Vagina (tissue), 2 donors: ENCODE data around the gene TRIM66.

ENCODE experiments used
- POLR2A ChIP-seq, 2 donors: fragments of 450-650 bp; IDR thresholded peaks; one replicate each; pipeline ENCODE4 v1.6.1; 2017; ENCODE audit warnings: antibody characterized with exemption in 2 of 2, mild to moderate bottlenecking in 2 of 2, moderate library complexity in 2 of 2
- POLR2AphosphoS5 ChIP-seq, 2 donors: sonication (generic); formaldehyde crosslinking; IDR thresholded peaks; one replicate each; pipeline ENCODE4 v1.9.0; 2017; ENCODE audit warnings: antibody characterized with exemption in 2 of 2, mild to moderate bottlenecking in 2 of 2, low read depth in 1 of 2; ENCODE audit not compliant: insufficient read depth in 1 of 2
- TF ChIP-seq, protein P1 (sequence below), 3 experiments: fragments of 450-650 bp in 2 of 3; fragments of 200-600 bp in 1 of 3; sonication (generic) in 1 of 3; IDR thresholded peaks; one replicate each; pipeline ENCODE4 v1.5.1; 2017 to 2019; ENCODE audit warnings: antibody characterized with exemption in 3 of 3, mild to moderate bottlenecking in 2 of 3, moderate library complexity in 2 of 3

DNA sequence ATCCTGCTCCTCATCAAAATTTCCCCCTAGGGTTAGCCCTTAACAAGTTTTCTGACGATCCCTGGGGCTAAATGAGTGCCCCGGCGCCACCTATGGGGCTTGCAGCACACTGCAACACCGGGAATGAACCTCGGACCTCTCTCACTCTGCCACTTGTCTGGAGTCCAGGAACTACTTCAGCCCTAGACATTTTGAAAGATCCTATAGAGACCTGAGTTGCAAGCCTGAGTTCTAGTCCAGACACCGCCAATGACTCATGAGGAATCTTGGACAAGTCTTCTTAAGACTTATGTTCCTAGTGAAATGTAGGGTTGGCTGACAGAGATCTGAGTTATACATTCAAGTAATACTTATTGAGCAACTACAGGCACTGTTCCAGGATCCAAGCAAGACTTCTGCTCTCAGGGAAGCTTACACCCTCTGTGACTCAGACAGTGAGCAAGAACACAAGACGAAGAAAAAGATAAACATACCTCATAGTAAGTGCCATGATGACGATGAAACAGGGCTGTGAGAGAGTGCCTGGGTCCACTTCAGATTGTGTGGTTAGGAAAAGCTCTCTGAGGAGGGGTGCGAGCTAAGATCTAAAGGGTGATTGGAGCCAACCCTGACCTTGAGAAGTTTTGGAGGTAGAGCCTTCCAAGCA is 78.3 kb downstream of the TRIM66 start:
- TF ChIP-seq, protein P1, sequence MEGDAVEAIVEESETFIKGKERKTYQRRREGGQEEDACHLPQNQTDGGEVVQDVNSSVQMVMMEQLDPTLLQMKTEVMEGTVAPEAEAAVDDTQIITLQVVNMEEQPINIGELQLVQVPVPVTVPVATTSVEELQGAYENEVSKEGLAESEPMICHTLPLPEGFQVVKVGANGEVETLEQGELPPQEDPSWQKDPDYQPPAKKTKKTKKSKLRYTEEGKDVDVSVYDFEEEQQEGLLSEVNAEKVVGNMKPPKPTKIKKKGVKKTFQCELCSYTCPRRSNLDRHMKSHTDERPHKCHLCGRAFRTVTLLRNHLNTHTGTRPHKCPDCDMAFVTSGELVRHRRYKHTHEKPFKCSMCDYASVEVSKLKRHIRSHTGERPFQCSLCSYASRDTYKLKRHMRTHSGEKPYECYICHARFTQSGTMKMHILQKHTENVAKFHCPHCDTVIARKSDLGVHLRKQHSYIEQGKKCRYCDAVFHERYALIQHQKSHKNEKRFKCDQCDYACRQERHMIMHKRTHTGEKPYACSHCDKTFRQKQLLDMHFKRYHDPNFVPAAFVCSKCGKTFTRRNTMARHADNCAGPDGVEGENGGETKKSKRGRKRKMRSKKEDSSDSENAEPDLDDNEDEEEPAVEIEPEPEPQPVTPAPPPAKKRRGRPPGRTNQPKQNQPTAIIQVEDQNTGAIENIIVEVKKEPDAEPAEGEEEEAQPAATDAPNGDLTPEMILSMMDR (IDR thresholded peaks at IDR 0.05), result peak in 2 of 3 experiments; percentile 21 to 33
- TF ChIP-seq POLR2A (IDR thresholded peaks at IDR 0.05) (no peak), POLR2AphosphoS5 (IDR thresholded peaks at IDR 0.05; ENCODE audit: insufficient read depth in 1 of 2, low read depth in 1 of 2) (peak in 1 of 2 donors; percentile 91)
